ENCODE data around the gene DNAJC2.

- TF ChIP-seq CTCF (IDR thresholded peaks at IDR 0.05), result no peak
- TF ChIP-seq POLR2A (IDR thresholded peaks at IDR 0.05), result no peak
Observed at GRCh38 chr7:103348959-103349358, 4.4 kb upstream of the DNAJC2 start.
